GM12878 (cell line): ENCODE data around the gene PAGE3.

Experiments
- EZH2 ChIP-seq: IDR thresholded peaks from 2 replicates; pipeline ENCODE4 v1.6.1; 2012; ENCODE audit warnings: low read depth, mild to moderate bottlenecking, control low read depth, inconsistent platforms, low read length, borderline replicate concordance; ENCODE audit not compliant: control insufficient read depth
- MEF2B ChIP-seq: fragments of 450-650 bp; IDR thresholded peaks from 2 replicates; pipeline ENCODE4 v1.6.1; 2018; ENCODE audit warnings: mild to moderate bottlenecking, moderate library complexity; ENCODE audit not compliant: partially characterized antibody, poor library complexity, severe bottlenecking
- NFXL1 ChIP-seq: fragments of 450-650 bp; IDR thresholded peaks from 2 replicates; pipeline ENCODE4 v1.6.1; 2017; ENCODE audit warnings: antibody characterized with exemption, mild to moderate bottlenecking, borderline replicate concordance
- TF ChIP-seq, protein P1 (sequence below): IDR thresholded peaks from 2 replicates; pipeline ENCODE4 v1.6.1; 2011; ENCODE audit warnings: low read depth, low read length, improper control_type of control experiment, borderline replicate concordance
- TF ChIP-seq, protein P2 (sequence below): IDR thresholded peaks from 2 replicates; pipeline ENCODE4 v1.6.1; 2012; ENCODE audit warnings: low read depth, low read length, improper control_type of control experiment
- TF ChIP-seq, protein P3 (sequence below): IDR thresholded peaks from 2 replicates; pipeline ENCODE4 v1.6.1; 2012; ENCODE audit warnings: low read depth, low read length, improper control_type of control experiment
- TF ChIP-seq, protein P4 (sequence below): IDR thresholded peaks from 2 replicates; pipeline ENCODE4 v1.6.1; 2011; ENCODE audit warnings: borderline replicate concordance, low read depth, mild to moderate bottlenecking, moderate library complexity, mixed read lengths, low read length; ENCODE audit not compliant: insufficient read depth; ENCODE audit errors: extremely low read length

DNA sequence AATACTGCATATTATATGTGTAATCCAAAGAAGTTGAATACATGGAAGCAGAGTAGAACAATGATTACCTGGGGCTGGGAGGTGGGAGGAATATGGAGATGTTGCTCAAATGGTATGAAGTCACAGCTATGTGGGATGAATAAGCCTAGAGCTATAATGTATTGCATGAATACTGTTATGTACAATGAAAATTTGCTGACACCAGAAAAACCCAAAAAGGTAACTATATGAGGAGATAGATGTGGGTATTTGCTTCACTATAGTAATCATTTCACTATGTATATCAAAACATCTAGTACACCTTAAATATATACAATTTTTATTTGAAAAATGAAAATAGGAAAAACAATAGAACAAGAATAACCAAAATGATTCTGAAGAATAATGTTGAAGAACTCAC is 11.2 kb downstream of the PAGE3 start:
- TF ChIP-seq NFXL1 (no peak), EZH2 (no peak), MEF2B (no peak)
- TF ChIP-seq, protein P1, sequence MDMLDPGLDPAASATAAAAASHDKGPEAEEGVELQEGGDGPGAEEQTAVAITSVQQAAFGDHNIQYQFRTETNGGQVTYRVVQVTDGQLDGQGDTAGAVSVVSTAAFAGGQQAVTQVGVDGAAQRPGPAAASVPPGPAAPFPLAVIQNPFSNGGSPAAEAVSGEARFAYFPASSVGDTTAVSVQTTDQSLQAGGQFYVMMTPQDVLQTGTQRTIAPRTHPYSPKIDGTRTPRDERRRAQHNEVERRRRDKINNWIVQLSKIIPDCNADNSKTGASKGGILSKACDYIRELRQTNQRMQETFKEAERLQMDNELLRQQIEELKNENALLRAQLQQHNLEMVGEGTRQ: no peak
- TF ChIP-seq, protein P2, sequence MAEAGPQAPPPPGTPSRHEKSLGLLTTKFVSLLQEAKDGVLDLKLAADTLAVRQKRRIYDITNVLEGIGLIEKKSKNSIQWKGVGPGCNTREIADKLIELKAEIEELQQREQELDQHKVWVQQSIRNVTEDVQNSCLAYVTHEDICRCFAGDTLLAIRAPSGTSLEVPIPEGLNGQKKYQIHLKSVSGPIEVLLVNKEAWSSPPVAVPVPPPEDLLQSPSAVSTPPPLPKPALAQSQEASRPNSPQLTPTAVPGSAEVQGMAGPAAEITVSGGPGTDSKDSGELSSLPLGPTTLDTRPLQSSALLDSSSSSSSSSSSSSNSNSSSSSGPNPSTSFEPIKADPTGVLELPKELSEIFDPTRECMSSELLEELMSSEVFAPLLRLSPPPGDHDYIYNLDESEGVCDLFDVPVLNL: no peak
- TF ChIP-seq, protein P3, sequence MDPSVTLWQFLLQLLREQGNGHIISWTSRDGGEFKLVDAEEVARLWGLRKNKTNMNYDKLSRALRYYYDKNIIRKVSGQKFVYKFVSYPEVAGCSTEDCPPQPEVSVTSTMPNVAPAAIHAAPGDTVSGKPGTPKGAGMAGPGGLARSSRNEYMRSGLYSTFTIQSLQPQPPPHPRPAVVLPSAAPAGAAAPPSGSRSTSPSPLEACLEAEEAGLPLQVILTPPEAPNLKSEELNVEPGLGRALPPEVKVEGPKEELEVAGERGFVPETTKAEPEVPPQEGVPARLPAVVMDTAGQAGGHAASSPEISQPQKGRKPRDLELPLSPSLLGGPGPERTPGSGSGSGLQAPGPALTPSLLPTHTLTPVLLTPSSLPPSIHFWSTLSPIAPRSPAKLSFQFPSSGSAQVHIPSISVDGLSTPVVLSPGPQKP: no peak
- TF ChIP-seq, protein P4, sequence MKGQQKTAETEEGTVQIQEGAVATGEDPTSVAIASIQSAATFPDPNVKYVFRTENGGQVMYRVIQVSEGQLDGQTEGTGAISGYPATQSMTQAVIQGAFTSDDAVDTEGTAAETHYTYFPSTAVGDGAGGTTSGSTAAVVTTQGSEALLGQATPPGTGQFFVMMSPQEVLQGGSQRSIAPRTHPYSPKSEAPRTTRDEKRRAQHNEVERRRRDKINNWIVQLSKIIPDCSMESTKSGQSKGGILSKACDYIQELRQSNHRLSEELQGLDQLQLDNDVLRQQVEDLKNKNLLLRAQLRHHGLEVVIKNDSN: no peak
